ENCODE data around the gene RABAC1. TPM values are rescaled to one million over a fixed set of nuclear protein-coding genes. Genes with fewer than 3 reads are reported as not detected.

RABAC1 gene
- total and polyA plus RNA-seq, 10 of the 15 experiments (the other 5 are each of a cell fraction or from before 2014, with no cell fraction given): 10.9 to 115 (median 49.2) TPM

GRCh38 chr19:41928221-41928683 lies 30.9 kb downstream of the RABAC1 start, which contains the start of gene ERFL (continued):
- TF ChIP-seq CHD1 (IDR thresholded peaks at IDR 0.05; ENCODE audit: low read depth, low read length) (no peak), PAX8 (IDR thresholded peaks at IDR 0.05) (no peak), TCF7 (IDR thresholded peaks at IDR 0.05; ENCODE audit: borderline replicate concordance) (no peak), NRF1 (conservative IDR thresholded peaks at IDR 0.05; ENCODE audit: low read depth, low read length) (no peak), ZSCAN29 (IDR thresholded peaks at IDR 0.05) (no peak), SMARCA5 (IDR thresholded peaks at IDR 0.05) (no peak), ZNF384 (IDR thresholded peaks at IDR 0.05; ENCODE audit: borderline replicate concordance, low read depth, low read length) (no peak), POLR2AphosphoS5 (IDR thresholded peaks at IDR 0.05; ENCODE audit: low read length) (no peak), SREBF2 (IDR thresholded peaks at IDR 0.05; ENCODE audit: low read length) (no peak), CEBPB (IDR thresholded peaks at IDR 0.05; ENCODE audit: borderline replicate concordance in 1 of 2, low read depth in 2 of 2, low read length in 2 of 2) (no peak), JUND (IDR thresholded peaks at IDR 0.05; ENCODE audit: low read depth, low read length) (no peak), WRNIP1 (IDR thresholded peaks at IDR 0.05; ENCODE audit: borderline replicate concordance, low read depth, low read length) (no peak), SPI1 (IDR thresholded peaks at IDR 0.05; ENCODE audit: borderline replicate concordance, insufficient read depth, low read depth, low read length) (no peak), REST (IDR thresholded peaks at IDR 0.05; ENCODE audit: low read depth, low read length) (no peak), ZNF207 (IDR thresholded peaks at IDR 0.05; ENCODE audit: borderline replicate concordance) (no peak), ZNF24 (IDR thresholded peaks at IDR 0.05) (no peak), ASH2L (IDR thresholded peaks at IDR 0.05; ENCODE audit: borderline replicate concordance, low read depth) (no peak), SKIL (IDR thresholded peaks at IDR 0.05; ENCODE audit: low read depth, poor library complexity, severe bottlenecking) (no peak), NR2C1 (IDR thresholded peaks at IDR 0.05) (no peak), IRF5 (IDR thresholded peaks at IDR 0.05; ENCODE audit: borderline replicate concordance) (no peak), ZNF217 (IDR thresholded peaks at IDR 0.05) (no peak), GATAD2B (conservative IDR thresholded peaks at IDR 0.05; ENCODE audit: low read depth) (peak; percentile 32; the same call in 1 of the 2 replicates), IKZF1 (conservative IDR thresholded peaks at IDR 0.05) (peak; percentile 30), CHD2 (IDR thresholded peaks at IDR 0.05; ENCODE audit: borderline replicate concordance, low read depth, low read length) (no peak), KDM1A (IDR thresholded peaks at IDR 0.05; ENCODE audit: borderline replicate concordance) (no peak), NFXL1 (IDR thresholded peaks at IDR 0.05; ENCODE audit: borderline replicate concordance) (peak; percentile 92)
